Erythroblast (primary cell): ENCODE data around the gene PRCC.

Experiments
- GATA1 ChIP-seq: IDR thresholded peaks from 2 replicates; pipeline ENCODE4 v1.6.1; 2011; ENCODE audit warnings: low read depth, mild to moderate bottlenecking, control low read depth, low read length, moderate library complexity
- POLR2A ChIP-seq: IDR thresholded peaks from 2 replicates; pipeline ENCODE4 v1.6.1; 2011; ENCODE audit warnings: mild to moderate bottlenecking, low read length

GRCh38 chr1:156742017-156742416 lies 25.3 kb upstream of the PRCC start:
- TF ChIP-seq POLR2A, result no peak
- TF ChIP-seq GATA1, result no peak
